ENCODE data around the gene AFMID. TPM values are rescaled to one million over a fixed set of nuclear protein-coding genes. Genes with fewer than 3 reads are reported as not detected.
A peak's percentile ranks its signal among the peaks of the same experiment; 100 is the strongest.

Gene AFMID
- total RNA-seq, 2 donors from 2014 or later, result 18.8 to 44.0 TPM

- no peak for ATAC-seq (ENCODE audit: insufficient number of reproducible peaks, low FRiP score, low read depth)
- H3K36me3 ChIP-seq, result no peaks in the 10 kb centered on the region
- no peaks in the 10 kb centered on the region for H3K9me3 ChIP-seq
- no peaks in the 10 kb centered on the region for H3K27me3 ChIP-seq (replicated peaks; ENCODE audit: insufficient read depth)
- H3K27ac ChIP-seq, result peak overlapping the region; percentile 67 to 85
- H3K4me3 ChIP-seq, result no peak overlapping the region
- TF ChIP-seq CTCF (IDR thresholded peaks at IDR 0.05), result no peak
- DNase-seq (ENCODE audit: low spot score), result no peak
- peaks cover 34 to 76% of the 10 kb centered on the region in 2 donors for H3K4me1 ChIP-seq (ENCODE audit: control insufficient read depth in 1 of 2, low read depth in 2 of 2)
These were observed 14.0 kb upstream of the AFMID start for GRCh38 chr17:78173097-78173715.

GRCh38 chr17:78174346-78174869 lies 12.8 kb upstream of the AFMID start:
- TF ChIP-seq CTCF (IDR thresholded peaks at IDR 0.05), result peak; percentile 64
- H3K4me3 ChIP-seq, result peak overlapping the region; percentile 34
- no peaks in the 10 kb centered on the region for H3K36me3 ChIP-seq
- H3K4me1 ChIP-seq (ENCODE audit: control insufficient read depth in 1 of 2, low read depth in 2 of 2), result peaks cover 37 to 78% of the 10 kb centered on the region in 2 donors
- DNase-seq (ENCODE audit: low spot score), result peak; percentile 66
- no peaks in the 10 kb centered on the region for H3K27me3 ChIP-seq (replicated peaks; ENCODE audit: insufficient read depth)
- ATAC-seq (ENCODE audit: insufficient number of reproducible peaks, low FRiP score, low read depth), result peak; percentile 31
- H3K27ac ChIP-seq, result peak overlapping the region; percentile 85 to 93
- no peaks in the 10 kb centered on the region for H3K9me3 ChIP-seq

GRCh38 chr17:78174870-78175642 lies 12.1 kb upstream of the AFMID start:
- H3K9me3 ChIP-seq, result no peaks in the 10 kb centered on the region
- peak overlapping the region; percentile 85 to 93 for H3K27ac ChIP-seq
- H3K27me3 ChIP-seq (replicated peaks; ENCODE audit: insufficient read depth), result no peaks in the 10 kb centered on the region
- peak overlapping the region; percentile 34 for H3K4me3 ChIP-seq
- TF ChIP-seq CTCF (IDR thresholded peaks at IDR 0.05), result no peak
- DNase-seq (ENCODE audit: low spot score) (no peak), ATAC-seq (ENCODE audit: insufficient number of reproducible peaks, low FRiP score, low read depth) (no peak)
- peaks cover 43 to 78% of the 10 kb centered on the region in 2 donors for H3K4me1 ChIP-seq (ENCODE audit: control insufficient read depth in 1 of 2, low read depth in 2 of 2)
- H3K36me3 ChIP-seq, result no peaks in the 10 kb centered on the region

GRCh38 chr17:78175643-78175981 lies 11.6 kb upstream of the AFMID start:
- H3K27me3 ChIP-seq (replicated peaks; ENCODE audit: insufficient read depth), result no peaks in the 10 kb centered on the region
- peak overlapping the region; percentile 85 to 93 for H3K27ac ChIP-seq
- TF ChIP-seq CTCF (IDR thresholded peaks at IDR 0.05), result no peak
- no peak overlapping the region for H3K4me3 ChIP-seq
- ATAC-seq (ENCODE audit: insufficient number of reproducible peaks, low FRiP score, low read depth) (no peak), DNase-seq (ENCODE audit: low spot score) (no peak)
- no peaks in the 10 kb centered on the region for H3K9me3 ChIP-seq
- no peaks in the 10 kb centered on the region for H3K36me3 ChIP-seq
- peaks cover 47 to 79% of the 10 kb centered on the region in 2 donors for H3K4me1 ChIP-seq (ENCODE audit: control insufficient read depth in 1 of 2, low read depth in 2 of 2)

GRCh38 chr17:78176548-78177025 lies 10.6 kb upstream of the AFMID start:
- Histone ChIP-seq H3K27ac (peak overlapping the region in 1 of 2 donors; percentile 85), H3K27me3 (replicated peaks; ENCODE audit: insufficient read depth) (no peaks in the 10 kb centered on the region), H3K36me3 (no peaks in the 10 kb centered on the region), H3K9me3 (no peaks in the 10 kb centered on the region), H3K4me1 (ENCODE audit: control insufficient read depth in 1 of 2, low read depth in 2 of 2) (peaks cover 52 to 82% of the 10 kb centered on the region in 2 donors), H3K4me3 (no peak overlapping the region)
- no peak for DNase-seq (ENCODE audit: low spot score)
- no peak for ATAC-seq (ENCODE audit: insufficient number of reproducible peaks, low FRiP score, low read depth)
- peak; percentile 85 for TF ChIP-seq CTCF (IDR thresholded peaks at IDR 0.05)
